ENCODE measurements around the gene KXD1.

Gene KXD1, protein sequence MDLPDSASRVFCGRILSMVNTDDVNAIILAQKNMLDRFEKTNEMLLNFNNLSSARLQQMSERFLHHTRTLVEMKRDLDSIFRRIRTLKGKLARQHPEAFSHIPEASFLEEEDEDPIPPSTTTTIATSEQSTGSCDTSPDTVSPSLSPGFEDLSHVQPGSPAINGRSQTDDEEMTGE

DNA sequence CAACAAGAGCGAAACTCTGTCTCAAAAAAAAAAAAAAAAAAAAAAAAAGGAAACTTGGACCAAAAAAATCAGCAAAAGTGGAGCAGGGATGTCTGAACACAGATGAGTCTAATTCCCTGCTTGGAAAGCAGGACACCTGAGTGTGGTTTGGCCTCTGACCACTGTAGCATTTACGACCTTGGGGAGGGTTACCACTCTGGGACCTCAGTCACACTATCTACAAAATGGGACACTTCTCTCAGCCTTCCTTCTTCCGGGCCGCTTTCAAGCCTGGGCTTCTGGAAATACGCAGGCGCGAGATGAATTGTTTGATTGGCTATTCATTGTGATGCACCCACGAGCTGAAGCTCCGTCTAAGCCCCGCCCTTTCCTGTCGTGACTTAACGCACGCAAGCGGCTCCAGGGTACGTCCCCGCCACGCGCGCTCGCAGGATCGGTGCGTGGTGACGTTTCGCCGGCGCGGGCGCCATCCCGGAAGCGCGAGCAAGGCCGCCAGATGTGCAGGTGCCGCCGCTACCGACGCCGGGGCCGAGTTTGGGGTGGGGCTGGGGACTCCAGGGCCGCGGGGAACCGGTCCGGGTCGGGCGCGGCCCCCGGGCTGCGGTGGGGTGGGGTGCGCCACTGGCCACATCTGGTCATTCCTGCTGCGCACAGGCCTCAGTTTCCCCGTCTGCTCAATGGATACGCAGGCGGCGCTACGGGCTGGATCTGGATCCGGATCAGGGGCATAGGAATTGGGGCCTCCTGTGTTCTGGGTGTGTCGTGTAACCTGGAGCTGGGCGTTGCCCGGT is at the start of gene KXD1:
TSS of gene KXD1 (plus strand) at position 460 of the 791 bp plus-strand sequence. CDS start 4,187 bp downstream, outside the sequence.
- TF ChIP-seq, protein P1, sequence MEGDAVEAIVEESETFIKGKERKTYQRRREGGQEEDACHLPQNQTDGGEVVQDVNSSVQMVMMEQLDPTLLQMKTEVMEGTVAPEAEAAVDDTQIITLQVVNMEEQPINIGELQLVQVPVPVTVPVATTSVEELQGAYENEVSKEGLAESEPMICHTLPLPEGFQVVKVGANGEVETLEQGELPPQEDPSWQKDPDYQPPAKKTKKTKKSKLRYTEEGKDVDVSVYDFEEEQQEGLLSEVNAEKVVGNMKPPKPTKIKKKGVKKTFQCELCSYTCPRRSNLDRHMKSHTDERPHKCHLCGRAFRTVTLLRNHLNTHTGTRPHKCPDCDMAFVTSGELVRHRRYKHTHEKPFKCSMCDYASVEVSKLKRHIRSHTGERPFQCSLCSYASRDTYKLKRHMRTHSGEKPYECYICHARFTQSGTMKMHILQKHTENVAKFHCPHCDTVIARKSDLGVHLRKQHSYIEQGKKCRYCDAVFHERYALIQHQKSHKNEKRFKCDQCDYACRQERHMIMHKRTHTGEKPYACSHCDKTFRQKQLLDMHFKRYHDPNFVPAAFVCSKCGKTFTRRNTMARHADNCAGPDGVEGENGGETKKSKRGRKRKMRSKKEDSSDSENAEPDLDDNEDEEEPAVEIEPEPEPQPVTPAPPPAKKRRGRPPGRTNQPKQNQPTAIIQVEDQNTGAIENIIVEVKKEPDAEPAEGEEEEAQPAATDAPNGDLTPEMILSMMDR (IDR thresholded peaks at IDR 0.05): no peak

DNA sequence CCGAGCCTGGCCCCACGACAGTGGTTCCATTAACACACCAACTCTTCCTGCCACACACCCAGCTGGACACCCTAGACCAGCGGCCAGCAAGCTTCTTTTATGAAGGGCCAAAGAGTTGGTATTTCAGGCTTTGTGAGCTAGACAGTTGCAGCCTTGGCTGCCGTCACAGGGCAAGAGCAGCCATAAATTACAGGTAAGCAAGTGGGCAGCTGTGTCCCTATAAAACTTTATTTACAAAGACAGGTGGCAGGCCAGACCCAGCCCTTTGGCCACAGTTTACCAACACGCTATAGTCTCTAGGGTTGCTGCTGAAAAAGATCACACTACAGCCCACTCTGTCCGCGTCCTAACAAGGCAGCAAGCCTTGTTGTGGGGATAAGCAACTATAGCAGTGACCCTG is 49.1 kb upstream of the KXD1 start:
- TF ChIP-seq, protein P1 (IDR thresholded peaks at IDR 0.05): no peak

DNA sequence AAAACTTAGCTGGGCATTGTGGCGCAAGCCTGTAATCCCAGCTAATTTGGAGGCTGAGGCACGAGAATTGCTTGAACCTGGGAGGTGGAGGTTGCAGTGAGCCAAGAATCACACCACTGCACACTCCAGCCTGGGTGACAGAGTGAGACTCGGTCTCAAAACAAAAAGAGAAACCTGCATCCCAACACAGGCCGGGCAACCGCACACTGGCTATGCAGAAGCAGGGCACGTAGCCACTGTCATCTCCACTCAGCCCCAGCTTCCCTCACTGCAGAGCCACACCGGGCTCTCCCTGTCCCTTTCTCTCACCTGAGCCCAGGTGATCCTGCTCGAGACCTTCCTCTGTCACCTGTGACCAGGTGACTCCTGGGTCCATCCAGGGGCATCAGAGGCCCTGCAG is 47.5 kb upstream of the KXD1 start:
- TF ChIP-seq, protein P1 (IDR thresholded peaks at IDR 0.05): no peak

DNA sequence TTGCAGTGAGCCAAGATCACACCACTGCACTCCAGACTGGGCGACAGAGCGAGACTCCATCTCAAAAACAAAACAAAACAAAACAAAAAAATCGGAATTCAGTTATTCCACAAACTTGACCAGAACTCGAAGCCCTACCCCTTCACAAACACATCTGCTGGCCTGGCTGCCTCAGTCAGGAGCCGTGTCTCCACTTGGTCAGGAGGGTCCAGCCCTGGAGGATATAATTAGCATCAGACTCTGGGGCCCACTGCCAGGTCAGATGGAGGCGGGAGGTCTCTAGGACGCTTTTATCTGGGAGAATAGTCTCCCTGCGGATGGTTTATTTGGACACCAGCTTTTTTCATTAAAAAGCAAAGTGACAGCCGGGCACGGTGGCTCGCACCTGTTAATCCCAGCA is 43.8 kb upstream of the KXD1 start:
- TF ChIP-seq, protein P1 (IDR thresholded peaks at IDR 0.05): no peak

DNA sequence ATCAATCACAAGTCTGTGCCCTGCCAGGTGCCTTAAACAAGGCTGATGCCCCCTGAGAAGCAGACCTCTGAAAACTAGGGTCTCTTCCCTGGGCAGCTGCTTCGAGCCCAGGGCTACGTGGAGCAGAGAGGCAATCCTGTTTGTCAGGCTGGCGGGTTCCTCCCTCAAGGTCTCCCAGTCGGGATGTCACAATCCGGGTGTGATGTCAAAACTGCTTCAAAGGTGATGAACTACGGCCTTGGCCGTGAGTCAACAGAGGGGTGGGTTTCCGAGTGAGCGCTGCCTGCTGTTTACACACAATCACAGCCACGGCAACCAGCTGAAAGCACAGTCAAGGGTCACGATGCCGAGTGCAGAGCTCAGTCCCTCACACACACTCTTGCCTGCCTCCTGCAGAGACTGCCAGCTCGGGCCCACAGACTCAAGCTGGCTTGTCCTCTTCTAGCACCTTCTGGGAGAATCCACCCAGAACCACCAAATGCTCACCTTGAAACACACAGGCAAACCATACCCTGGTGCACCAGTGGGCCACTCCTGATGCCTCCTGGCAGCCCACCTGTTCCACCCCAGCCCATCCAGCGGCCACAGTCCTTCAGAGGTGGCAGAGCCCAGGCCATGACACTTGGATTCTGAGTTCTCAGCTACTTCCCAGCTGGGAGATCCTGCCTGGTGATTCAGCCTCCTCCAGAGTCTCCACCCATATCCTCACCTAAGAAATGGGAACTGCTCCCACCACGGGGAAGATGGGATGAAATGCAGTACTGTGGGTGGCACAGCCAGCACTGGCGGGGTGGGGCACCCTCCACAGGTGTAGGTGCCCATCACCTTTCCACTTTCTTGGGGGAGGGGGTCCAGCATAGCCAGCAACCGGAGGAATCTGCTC is 42.6 kb upstream of the KXD1 start:
- TF ChIP-seq, protein P1 (IDR thresholded peaks at IDR 0.05): no peak

DNA sequence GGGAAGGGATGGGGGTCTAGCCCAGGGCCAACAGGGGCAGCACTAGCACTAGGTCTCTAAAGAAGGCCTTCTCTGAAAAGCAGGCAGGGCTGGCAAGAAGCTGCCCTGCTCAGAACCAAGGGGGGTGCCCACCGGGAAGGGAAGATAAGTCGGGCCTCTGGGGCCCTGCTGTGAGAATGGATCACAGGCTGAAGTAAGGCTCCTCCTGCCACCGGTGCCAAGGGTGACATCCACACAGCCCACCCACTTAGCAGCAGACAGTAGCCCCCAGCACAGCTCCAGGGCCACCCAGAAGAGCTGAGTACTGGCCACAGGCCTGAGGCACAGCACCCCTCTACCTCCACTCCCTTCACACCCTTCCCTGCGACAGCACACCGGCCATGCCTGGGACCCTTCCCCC is 41.7 kb upstream of the KXD1 start:
- TF ChIP-seq, protein P1 (IDR thresholded peaks at IDR 0.05): no peak

DNA sequence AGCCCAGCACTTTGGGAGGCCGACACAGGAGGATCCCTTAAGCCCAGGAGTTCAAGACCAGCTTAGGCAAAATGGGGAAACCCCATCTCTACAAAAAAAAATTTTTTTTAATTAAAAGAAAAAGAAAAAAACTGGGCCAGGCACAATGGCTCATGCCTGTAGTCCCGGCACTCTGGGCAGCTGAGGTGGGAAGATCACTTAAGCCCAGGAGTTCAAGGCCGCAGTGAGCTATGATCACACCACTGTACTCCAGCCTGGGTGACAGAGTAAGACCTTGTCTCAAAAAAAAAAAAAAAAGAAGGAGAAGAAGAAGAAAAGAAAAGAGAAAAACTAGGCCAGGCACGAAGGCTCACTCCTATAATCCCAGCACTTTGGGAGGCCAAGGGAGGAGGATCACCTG is 40.1 kb upstream of the KXD1 start:
- TF ChIP-seq, protein P1 (IDR thresholded peaks at IDR 0.05): no peak

All from LNCAP (cell line).